HCT116 (cell line): ENCODE measurements around the gene LRRC2.

Experiments
- CTCF ChIP-seq, 3 experiments: fragments of 200-600 bp in 1 of 3; sonication (generic) in 1 of 3; IDR thresholded peaks in 2 of 3; conservative IDR thresholded peaks in 1 of 3; 2 replicates each; pipeline ENCODE4 v1.5.1; 2012 to 2017; ENCODE audit warnings: low read depth in 2 of 3, low read length in 2 of 3, antibody characterized with exemption in 1 of 3, borderline replicate concordance in 1 of 3, control low read depth in 1 of 3, mild to moderate bottlenecking in 1 of 3, mixed read lengths in 1 of 3, mixed run types in 1 of 3, moderate library complexity in 1 of 3; ENCODE audit not compliant: insufficient read depth in 1 of 3
- EZH2 ChIP-seq: fragments of 200-600 bp; sonication (generic); IDR thresholded peaks from 2 replicates; pipeline ENCODE4 v1.6.1; 2017; ENCODE audit warnings: antibody characterized with exemption, mixed run types
- EZH2phosphoT487 ChIP-seq: fragments of 200-600 bp; IDR thresholded peaks from 2 replicates; pipeline ENCODE4 v1.6.1; 2018; ENCODE audit warnings: antibody characterized with exemption, borderline replicate concordance
- FOSL1 ChIP-seq: IDR thresholded peaks from 2 replicates; pipeline ENCODE4 v1.6.1; 2012; ENCODE audit warnings: low read depth
- JUND ChIP-seq: IDR thresholded peaks from 2 replicates; pipeline ENCODE4 v1.6.1; 2012
- MAX ChIP-seq: IDR thresholded peaks from 2 replicates; pipeline ENCODE4 v1.6.1; 2012
- POLR2A ChIP-seq: IDR thresholded peaks from 2 replicates; pipeline ENCODE4 v1.7.0; 2011; ENCODE audit warnings: borderline replicate concordance; ENCODE audit not compliant: insufficient read depth, insufficient read length; ENCODE audit errors: extremely low read depth
- REST ChIP-seq: IDR thresholded peaks from 2 replicates; pipeline ENCODE4 v1.6.1; 2012; ENCODE audit warnings: low read depth
- SIN3A ChIP-seq: IDR thresholded peaks from 2 replicates; pipeline ENCODE4 v1.6.1; 2012; ENCODE audit warnings: low read depth
- SP1 ChIP-seq: IDR thresholded peaks from 2 replicates; pipeline ENCODE4 v1.6.1; 2012; ENCODE audit warnings: low read depth
- SRF ChIP-seq: IDR thresholded peaks from 2 replicates; pipeline ENCODE4 v1.6.1; 2012; ENCODE audit warnings: low read depth

- TF ChIP-seq EZH2 (no peak), CTCF (IDR thresholded peaks at IDR 0.05 in 2 of 3, conservative IDR thresholded peaks at IDR 0.05 in 1 of 3; ENCODE audit: borderline replicate concordance in 1 of 3, insufficient read depth in 1 of 3, low read depth in 2 of 3, low read length in 2 of 3) (no peak), SP1 (no peak), SRF (no peak), POLR2A (no peak), MAX (no peak), SIN3A (no peak), JUND (no peak), REST (no peak), EZH2phosphoT487 (no peak), FOSL1 (no peak)
These were observed 95.3 kb downstream of the LRRC2 start for GRCh38 chr3:46470831-46471230.
